ENCODE data around the gene CANX.

CANX gene

GRCh38 chr5:179753971-179754370, 55.2 kb downstream of the CANX start:
- H3K79me2 ChIP-seq (ENCODE audit: control insufficient read depth, low read length) = peaks cover 97% of the 10 kb centered on the region
- no peak overlapping the region for H3K27ac ChIP-seq (ENCODE audit: low read depth, low read length)
- no peak overlapping the region for H3K4me3 ChIP-seq (ENCODE audit: low read length)
- no peaks in the 10 kb centered on the region for H3K9me2 ChIP-seq (replicated peaks; ENCODE audit: control insufficient read depth, low read length)
- TF ChIP-seq EZH2phosphoT487 (IDR thresholded peaks at IDR 0.05; ENCODE audit: borderline replicate concordance, low read length) = no peak
- no peak for TF ChIP-seq CTCF (IDR thresholded peaks at IDR 0.05; ENCODE audit: low read depth, low read length, poor library complexity, severe bottlenecking)
- H3K4me2 ChIP-seq (ENCODE audit: low read length) = no peak overlapping the region
- no peaks in the 10 kb centered on the region for H3K27me3 ChIP-seq (ENCODE audit: control insufficient read depth, low read length)
- H3K9me3 ChIP-seq (ENCODE audit: control insufficient read depth, insufficient read depth, low read length) = no peaks in the 10 kb centered on the region
- H3F3A ChIP-seq (ENCODE audit: control insufficient read depth, insufficient read depth) = 0 out of 2 replicates have a peak, but pooled peaks cover 3% of the 10 kb centered on the region
- peaks cover 4% of the 10 kb centered on the region; the same call in 1 of the 2 replicates for H4K20me1 ChIP-seq (ENCODE audit: control insufficient read depth, insufficient read depth, low read depth, low read length)
- no peaks in the 10 kb centered on the region for H3K4me1 ChIP-seq (ENCODE audit: control insufficient read depth, low read length)
- peaks cover 13% of the 10 kb centered on the region for H3K36me3 ChIP-seq (ENCODE audit: control insufficient read depth, low read length)

- Histone ChIP-seq H3K9me3 (ENCODE audit: control insufficient read depth, insufficient read depth, low read length) (no peaks in the 10 kb centered on the region), H4K20me1 (ENCODE audit: control insufficient read depth, insufficient read depth, low read depth, low read length) (peaks cover 8% of the 10 kb centered on the region; the same call in 1 of the 2 replicates), H3K4me2 (ENCODE audit: low read length) (no peak overlapping the region), H3K9me2 (replicated peaks; ENCODE audit: control insufficient read depth, low read length) (no peaks in the 10 kb centered on the region), H3K27me3 (ENCODE audit: control insufficient read depth, low read length) (no peaks in the 10 kb centered on the region), H3K4me3 (ENCODE audit: low read length) (no peak overlapping the region), H3K79me2 (ENCODE audit: control insufficient read depth, low read length) (peaks cover 97% of the 10 kb centered on the region), H3K4me1 (ENCODE audit: control insufficient read depth, low read length) (peaks cover 7% of the 10 kb centered on the region), H3K36me3 (ENCODE audit: control insufficient read depth, low read length) (peaks cover 5% of the 10 kb centered on the region), H3K27ac (ENCODE audit: low read depth, low read length) (no peak overlapping the region), H3F3A (ENCODE audit: control insufficient read depth, insufficient read depth) (peaks cover 6% of the 10 kb centered on the region; the same call in 1 of the 2 replicates)
- no peak for TF ChIP-seq EZH2phosphoT487 (IDR thresholded peaks at IDR 0.05; ENCODE audit: borderline replicate concordance, low read length)
Observed at GRCh38 chr5:179755022-179755421, 56.3 kb downstream of the CANX start.

GRCh38 chr5:179758955-179759354, 60.2 kb downstream of the CANX start:
- peaks cover 40% of the 10 kb centered on the region for H3K4me1 ChIP-seq (ENCODE audit: control insufficient read depth, low read length)
- peaks cover 22% of the 10 kb centered on the region for H4K20me1 ChIP-seq (ENCODE audit: control insufficient read depth, insufficient read depth, low read depth, low read length)
- no peak overlapping the region for H3K27ac ChIP-seq (ENCODE audit: low read depth, low read length)
- peaks cover 97% of the 10 kb centered on the region for H3K79me2 ChIP-seq (ENCODE audit: control insufficient read depth, low read length)
- peaks cover 5% of the 10 kb centered on the region for H3K36me3 ChIP-seq (ENCODE audit: control insufficient read depth, low read length)
- no peaks in the 10 kb centered on the region for H3K9me3 ChIP-seq (ENCODE audit: control insufficient read depth, insufficient read depth, low read length)
- TF ChIP-seq CTCF (IDR thresholded peaks at IDR 0.05; ENCODE audit: low read depth, low read length, poor library complexity, severe bottlenecking) = no peak
- no peak for TF ChIP-seq EZH2phosphoT487 (IDR thresholded peaks at IDR 0.05; ENCODE audit: borderline replicate concordance, low read length)
- no peak overlapping the region for H3K4me3 ChIP-seq (ENCODE audit: low read length)
- H3K27me3 ChIP-seq (ENCODE audit: control insufficient read depth, low read length) = no peaks in the 10 kb centered on the region
- H3F3A ChIP-seq (ENCODE audit: control insufficient read depth, insufficient read depth) = peaks cover 18% of the 10 kb centered on the region
- no peak overlapping the region for H3K4me2 ChIP-seq (ENCODE audit: low read length)
- no peaks in the 10 kb centered on the region for H3K9me2 ChIP-seq (replicated peaks; ENCODE audit: control insufficient read depth, low read length)

- H3K4me2 ChIP-seq (ENCODE audit: low read length) = no peak overlapping the region
- peaks cover 24% of the 10 kb centered on the region for H4K20me1 ChIP-seq (ENCODE audit: control insufficient read depth, insufficient read depth, low read depth, low read length)
Observed at GRCh38 chr5:179759581-179760551, 61.1 kb downstream of the CANX start.

More at GRCh38 chr5:179759581-179760551, 61.1 kb downstream of the CANX start:
- Histone ChIP-seq H3K4me1 (ENCODE audit: control insufficient read depth, low read length) (peaks cover 40% of the 10 kb centered on the region), H3K9me3 (ENCODE audit: control insufficient read depth, insufficient read depth, low read length) (no peaks in the 10 kb centered on the region), H3K27me3 (ENCODE audit: control insufficient read depth, low read length) (no peaks in the 10 kb centered on the region), H3F3A (ENCODE audit: control insufficient read depth, insufficient read depth) (peaks cover 18% of the 10 kb centered on the region), H3K4me3 (ENCODE audit: low read length) (no peak overlapping the region), H3K27ac (ENCODE audit: low read depth, low read length) (no peak overlapping the region), H3K9me2 (replicated peaks; ENCODE audit: control insufficient read depth, low read length) (no peaks in the 10 kb centered on the region), H3K79me2 (ENCODE audit: control insufficient read depth, low read length) (peaks cover 96% of the 10 kb centered on the region), H3K36me3 (ENCODE audit: control insufficient read depth, low read length) (peaks cover 8% of the 10 kb centered on the region)
- TF ChIP-seq EZH2phosphoT487 (IDR thresholded peaks at IDR 0.05; ENCODE audit: borderline replicate concordance, low read length) (no peak), CTCF (IDR thresholded peaks at IDR 0.05; ENCODE audit: low read depth, low read length, poor library complexity, severe bottlenecking) (no peak)
